ENCODE data around the gene DNMT3L. TPM values are rescaled to one million over a fixed set of nuclear protein-coding genes. Genes with fewer than 3 reads are reported as not detected.
"Not testable (repeated sequence)": the region's sequence is repeated elsewhere in the genome, so short reads cannot be mapped to it uniquely, and the experiment has no call there.

DNMT3L gene
- total RNA-seq, 1 donor from 2014 or later, result not detected

GRCh38 chr21:44225605-44226004, 36.1 kb downstream of the DNMT3L start:
- H3K36me3 ChIP-seq; H3K4me3 ChIP-seq; DNase-seq; intact Hi-C loops (cut with micrococcal nuclease); H3K27ac ChIP-seq (replicated peaks); H3K4me1 ChIP-seq; H3K9me3 ChIP-seq (replicated peaks); H3K27me3 ChIP-seq (ENCODE audit: low read depth): not testable (repeated sequence)

GRCh38 chr21:44223334-44223733, 38.4 kb downstream of the DNMT3L start:
- DNase-seq; H3K36me3 ChIP-seq; H3K4me3 ChIP-seq; H3K4me1 ChIP-seq; H3K27me3 ChIP-seq (ENCODE audit: low read depth); intact Hi-C loops (cut with micrococcal nuclease); H3K27ac ChIP-seq (replicated peaks); H3K9me3 ChIP-seq (replicated peaks): not testable (repeated sequence)

GRCh38 chr21:44220674-44221073, 41.0 kb downstream of the DNMT3L start:
- H3K4me1 ChIP-seq; H3K27ac ChIP-seq (replicated peaks); H3K27me3 ChIP-seq (ENCODE audit: low read depth); intact Hi-C loops (cut with micrococcal nuclease); H3K36me3 ChIP-seq; H3K9me3 ChIP-seq (replicated peaks); DNase-seq; H3K4me3 ChIP-seq: not testable (repeated sequence)

GRCh38 chr21:44218461-44218860, 43.2 kb downstream of the DNMT3L start:
- H3K27me3 ChIP-seq (ENCODE audit: low read depth); H3K9me3 ChIP-seq (replicated peaks); H3K27ac ChIP-seq (replicated peaks); DNase-seq; H3K4me1 ChIP-seq; H3K36me3 ChIP-seq; H3K4me3 ChIP-seq; intact Hi-C loops (cut with micrococcal nuclease): not testable (repeated sequence)

GRCh38 chr21:44211978-44212377, 49.7 kb downstream of the DNMT3L start:
- H3K27me3 ChIP-seq (ENCODE audit: low read depth); H3K9me3 ChIP-seq (replicated peaks); H3K4me3 ChIP-seq; H3K36me3 ChIP-seq; H3K4me1 ChIP-seq; DNase-seq; intact Hi-C loops (cut with micrococcal nuclease); H3K27ac ChIP-seq (replicated peaks): not testable (repeated sequence)

GRCh38 chr21:44211574-44211973, 50.1 kb downstream of the DNMT3L start:
- H3K9me3 ChIP-seq (replicated peaks); intact Hi-C loops (cut with micrococcal nuclease): not testable (repeated sequence)

GRCh38 chr21:44207860-44208646, 53.6 kb downstream of the DNMT3L start:
- DNase-seq, result peak; percentile 52
- intact Hi-C loops (cut with micrococcal nuclease), result not testable (repeated sequence)

More at GRCh38 chr21:44211574-44211973, 50.1 kb downstream of the DNMT3L start:
- not testable (repeated sequence) for H3K4me3 ChIP-seq; H3K4me1 ChIP-seq; H3K27ac ChIP-seq (replicated peaks); H3K36me3 ChIP-seq; DNase-seq; H3K27me3 ChIP-seq (ENCODE audit: low read depth)

GRCh38 chr21:44206698-44207676, 54.7 kb downstream of the DNMT3L start:
- intact Hi-C loops (cut with micrococcal nuclease); H3K9me3 ChIP-seq (replicated peaks); H3K36me3 ChIP-seq; H3K27ac ChIP-seq (replicated peaks); H3K4me1 ChIP-seq; DNase-seq; H3K4me3 ChIP-seq; H3K27me3 ChIP-seq (ENCODE audit: low read depth): not testable (repeated sequence)

More at GRCh38 chr21:44207860-44208646, 53.6 kb downstream of the DNMT3L start:
- not testable (repeated sequence) for H3K9me3 ChIP-seq (replicated peaks); H3K4me1 ChIP-seq; H3K36me3 ChIP-seq; H3K4me3 ChIP-seq; H3K27ac ChIP-seq (replicated peaks); H3K27me3 ChIP-seq (ENCODE audit: low read depth)

GRCh38 chr21:44206187-44206586, 55.5 kb downstream of the DNMT3L start:
- H3K9me3 ChIP-seq (replicated peaks); H3K27ac ChIP-seq (replicated peaks); H3K4me1 ChIP-seq; H3K4me3 ChIP-seq; DNase-seq; H3K36me3 ChIP-seq; intact Hi-C loops (cut with micrococcal nuclease); H3K27me3 ChIP-seq (ENCODE audit: low read depth): not testable (repeated sequence)

GRCh38 chr21:44202590-44203299, 59.0 kb downstream of the DNMT3L start:
- H3K27me3 ChIP-seq (ENCODE audit: low read depth); H3K9me3 ChIP-seq (replicated peaks); H3K36me3 ChIP-seq; DNase-seq; H3K4me3 ChIP-seq; intact Hi-C loops (cut with micrococcal nuclease); H3K27ac ChIP-seq (replicated peaks); H3K4me1 ChIP-seq: not testable (repeated sequence)

- intact Hi-C loops (cut with micrococcal nuclease); H3K27ac ChIP-seq (replicated peaks); H3K36me3 ChIP-seq; H3K4me1 ChIP-seq; H3K9me3 ChIP-seq (replicated peaks); H3K4me3 ChIP-seq; DNase-seq; H3K27me3 ChIP-seq (ENCODE audit: low read depth): not testable (repeated sequence)
These were observed 61.7 kb downstream of the DNMT3L start for GRCh38 chr21:44199997-44200396.
